H9 (cell line): ENCODE results near the gene GAPDH. TPM values are rescaled to one million over a fixed set of nuclear protein-coding genes. Genes with fewer than 3 reads are reported as not detected.

Source experiments
- DNase-seq: peaks from one replicate; pipeline ENCODE4 v3.0.0-alpha.2; 2017
- H2AFZ ChIP-seq: one replicate; pipeline ENCODE4 v1.6.1; 2013; ENCODE audit warnings: mild to moderate bottlenecking, low read length, control low read depth, moderate library complexity
- H2AK5ac ChIP-seq: 2 replicates; pipeline ENCODE4 v1.6.1; 2013; ENCODE audit warnings: low read length, control low read depth, mixed read lengths; ENCODE audit not compliant: insufficient read length
- H2BK120ac ChIP-seq: one replicate; pipeline ENCODE4 v1.6.1; 2013; ENCODE audit warnings: low read depth, mild to moderate bottlenecking, low read length, control low read depth, inconsistent platforms; ENCODE audit not compliant: poor library complexity, severe bottlenecking
- H2BK12ac ChIP-seq: 2 replicates; pipeline ENCODE4 v1.6.1; 2013; ENCODE audit warnings: low read length, control low read depth, mixed read lengths, low read depth; ENCODE audit not compliant: insufficient read length
- H2BK15ac ChIP-seq: 2 replicates; pipeline ENCODE4 v1.6.1; 2013; ENCODE audit warnings: low read depth, low read length, control low read depth
- H2BK20ac ChIP-seq: one replicate; pipeline ENCODE4 v1.6.1; 2013; ENCODE audit warnings: low read depth, mild to moderate bottlenecking, low read length, control low read depth, inconsistent platforms; ENCODE audit not compliant: poor library complexity, severe bottlenecking
- H2BK5ac ChIP-seq: 2 replicates; pipeline ENCODE4 v1.6.1; 2013; ENCODE audit warnings: low read length, control low read depth, mixed read lengths; ENCODE audit not compliant: insufficient read length
- H3K14ac ChIP-seq: 2 replicates; pipeline ENCODE4 v1.6.1; 2013; ENCODE audit warnings: low read length, control low read depth; ENCODE audit not compliant: insufficient read depth
- H3K18ac ChIP-seq: 2 replicates; pipeline ENCODE4 v1.6.1; 2013; ENCODE audit warnings: low read depth, mild to moderate bottlenecking, mixed read lengths, low read length, control low read depth; ENCODE audit not compliant: insufficient read length
- H3K23ac ChIP-seq: 2 replicates; pipeline ENCODE4 v1.6.1; 2013; ENCODE audit warnings: low read length, control low read depth, mixed read lengths, low read depth; ENCODE audit not compliant: insufficient read length
- H3K23me2 ChIP-seq: 2 replicates; pipeline ENCODE4 v1.6.1; 2013; ENCODE audit warnings: low read depth, mild to moderate bottlenecking, mixed read lengths, low read length, control low read depth; ENCODE audit not compliant: insufficient read length, poor library complexity, severe bottlenecking
- H3K27ac ChIP-seq: 2 replicates; pipeline ENCODE4 v1.5.1; 2013; ENCODE audit warnings: low read length, control low read depth, mixed read lengths, low read depth; ENCODE audit not compliant: insufficient read length
- H3K27me3 ChIP-seq: 2 replicates; pipeline ENCODE4 v1.6.1; 2013; ENCODE audit warnings: low read length, control low read depth, inconsistent platforms; ENCODE audit not compliant: insufficient read depth
- H3K4ac ChIP-seq: 2 replicates; pipeline ENCODE4 v1.6.1; 2013; ENCODE audit warnings: low read depth, mild to moderate bottlenecking, control low read depth, inconsistent platforms, low read length, moderate library complexity
- H3K4me1 ChIP-seq: 2 replicates; pipeline ENCODE4 v1.6.1; 2013; ENCODE audit warnings: low read length, control low read depth, inconsistent platforms; ENCODE audit not compliant: insufficient read depth
- H3K4me2 ChIP-seq: 2 replicates; pipeline ENCODE4 v1.6.1; 2013; ENCODE audit warnings: low read length, control low read depth, mixed read lengths; ENCODE audit not compliant: insufficient read length, insufficient read depth
- H3K56ac ChIP-seq: 2 replicates; pipeline ENCODE4 v1.6.1; 2013; ENCODE audit warnings: low read depth, mild to moderate bottlenecking, mixed read lengths, low read length, control low read depth; ENCODE audit not compliant: insufficient read length
- H3K79me1 ChIP-seq: 2 replicates; pipeline ENCODE4 v1.6.1; 2013; ENCODE audit warnings: low read depth, mild to moderate bottlenecking, moderate library complexity, low read length, control low read depth, inconsistent platforms; ENCODE audit not compliant: insufficient read depth, poor library complexity, severe bottlenecking
- H3K79me2 ChIP-seq: 2 replicates; pipeline ENCODE4 v1.6.1; 2013; ENCODE audit warnings: low read length, control low read depth, inconsistent platforms; ENCODE audit not compliant: insufficient read depth
- H3K9ac ChIP-seq: 2 replicates; pipeline ENCODE4 v1.6.1; 2013; ENCODE audit warnings: low read length, control low read depth, mixed read lengths; ENCODE audit not compliant: insufficient read length; ENCODE audit errors: extremely low read depth
- H3K9me3 ChIP-seq: one replicate; pipeline ENCODE4 v1.6.1; 2013; ENCODE audit warnings: low read depth, low read length, inconsistent platforms; ENCODE audit not compliant: control insufficient read depth
- H3T11ph ChIP-seq: one replicate; pipeline ENCODE4 v1.6.1; 2013; ENCODE audit warnings: mild to moderate bottlenecking, low read length, control low read depth, inconsistent platforms
- H4K20me1 ChIP-seq: one replicate; pipeline ENCODE4 v1.6.1; 2013; ENCODE audit not compliant: control insufficient read depth, insufficient read length, insufficient read depth
- H4K5ac ChIP-seq: 2 replicates; pipeline ENCODE4 v1.6.1; 2013; ENCODE audit warnings: low read depth, mild to moderate bottlenecking, mixed read lengths, low read length, control low read depth; ENCODE audit not compliant: insufficient read length
- H4K8ac ChIP-seq: replicated peaks from 2 replicates; pipeline ENCODE4 v1.6.1; 2013; ENCODE audit warnings: low read length, control low read depth, mixed read lengths, low read depth; ENCODE audit not compliant: insufficient read length
- H4K91ac ChIP-seq: 2 replicates; pipeline ENCODE4 v1.6.1; 2013; ENCODE audit warnings: low read depth, mild to moderate bottlenecking, moderate library complexity, mixed read lengths, low read length, control low read depth; ENCODE audit not compliant: insufficient read length
- H3K27ac Mint-ChIP-seq, 3 experiments: 2 replicates in 2 of 3; 3 replicates in 1 of 3; pipeline ENCODE4 v1.8.0; 2020 to 2021; ENCODE audit warnings: mixed read lengths in 3 of 3, mild to moderate bottlenecking in 1 of 3, moderate library complexity in 1 of 3
- H3K27me3 Mint-ChIP-seq: 2 replicates; pipeline ENCODE4 v1.8.0; 2021; ENCODE audit warnings: low read depth, mild to moderate bottlenecking, moderate library complexity, mixed read lengths
- H3K36me3 Mint-ChIP-seq, 3 experiments: 2 replicates in 2 of 3; 3 replicates in 1 of 3; pipeline ENCODE4 v1.8.0; 2020 to 2021; ENCODE audit warnings: low read depth in 3 of 3, mixed read lengths in 3 of 3; ENCODE audit not compliant: insufficient read depth in 1 of 3
- H3K4me1 Mint-ChIP-seq, 2 experiments: 2 replicates each; pipeline ENCODE4 v1.8.0; 2020; ENCODE audit warnings: mixed read lengths in 2 of 2
- H3K4me3 Mint-ChIP-seq, 2 experiments: 2 replicates in 1 of 2; 3 replicates in 1 of 2; pipeline ENCODE4 v1.8.0; 2020 to 2021; ENCODE audit warnings: mild to moderate bottlenecking in 2 of 2, mixed read lengths in 2 of 2, moderate library complexity in 1 of 2
- H3K9me3 Mint-ChIP-seq, 2 experiments: 2 replicates in 1 of 2; 3 replicates in 1 of 2; pipeline ENCODE4 v1.8.0; 2020; ENCODE audit warnings: mild to moderate bottlenecking in 2 of 2, mixed read lengths in 2 of 2, moderate library complexity in 1 of 2
- WGBS: extraction: QIAGEN DNeasy Blood & Tissue Kit; methylation state at CpG from one replicate; pipeline ENCODE4 v1.1.7; 2013; ENCODE audit warnings: missing lambda C conversion rate, low lambda C conversion rate, mixed read lengths; ENCODE audit not compliant: insufficient read length; ENCODE audit errors: extremely low coverage; 5-methylcytosine and 5-hydroxymethylcytosine counted together
- total RNA-seq: library from RNA; stranded (reverse); gene quantifications from 2 replicates; pipeline ENCODE4 v1.2.1, GENCODE V29; 2021
- TF ChIP-seq, protein P1 (sequence below): fragments of 200-600 bp; sonication (generic); conservative IDR thresholded peaks from 3 replicates; pipeline ENCODE4 v1.8.0; 2021; ENCODE audit warnings: antibody characterized with exemption, mild to moderate bottlenecking

GAPDH gene
- total RNA-seq, 1 experiment from 2014 or later, result 4,581 TPM

DNA sequence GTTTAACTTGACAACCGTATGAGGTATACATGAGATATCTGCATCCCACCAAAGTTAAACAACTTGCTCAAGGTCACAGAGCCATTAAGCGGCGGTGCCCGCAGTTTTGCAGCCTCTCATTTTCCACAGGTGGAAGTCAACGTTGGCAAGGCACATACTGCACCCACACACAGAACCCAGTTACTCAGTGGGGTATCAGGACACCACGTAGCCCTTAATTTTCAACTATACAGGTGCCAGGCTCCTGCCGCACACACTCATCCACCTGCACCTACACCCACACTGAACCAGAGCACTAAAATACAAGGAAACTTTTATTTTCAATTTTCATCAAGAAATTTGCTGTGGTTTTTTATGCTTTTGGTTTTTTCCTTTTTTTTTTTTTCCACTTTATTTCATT lies 35.5 kb downstream of the GAPDH start:
- peak overlapping the region in 1 of 2 experiments; percentile 100; a peak in 4 of 5 replicates for H3K4me3 Mint-ChIP-seq
- no peak overlapping the region for H3K4ac ChIP-seq
- H2AFZ ChIP-seq, result no peak overlapping the region
- no peak overlapping the region for H3K9ac ChIP-seq
- peaks cover 8% of the 10 kb centered on the region for H3K23me2 ChIP-seq
- H3K36me3 Mint-ChIP-seq, result peaks cover 57 to 90% (median 71%) of the 10 kb centered on the region in 3 experiments
- TF ChIP-seq, protein P1, sequence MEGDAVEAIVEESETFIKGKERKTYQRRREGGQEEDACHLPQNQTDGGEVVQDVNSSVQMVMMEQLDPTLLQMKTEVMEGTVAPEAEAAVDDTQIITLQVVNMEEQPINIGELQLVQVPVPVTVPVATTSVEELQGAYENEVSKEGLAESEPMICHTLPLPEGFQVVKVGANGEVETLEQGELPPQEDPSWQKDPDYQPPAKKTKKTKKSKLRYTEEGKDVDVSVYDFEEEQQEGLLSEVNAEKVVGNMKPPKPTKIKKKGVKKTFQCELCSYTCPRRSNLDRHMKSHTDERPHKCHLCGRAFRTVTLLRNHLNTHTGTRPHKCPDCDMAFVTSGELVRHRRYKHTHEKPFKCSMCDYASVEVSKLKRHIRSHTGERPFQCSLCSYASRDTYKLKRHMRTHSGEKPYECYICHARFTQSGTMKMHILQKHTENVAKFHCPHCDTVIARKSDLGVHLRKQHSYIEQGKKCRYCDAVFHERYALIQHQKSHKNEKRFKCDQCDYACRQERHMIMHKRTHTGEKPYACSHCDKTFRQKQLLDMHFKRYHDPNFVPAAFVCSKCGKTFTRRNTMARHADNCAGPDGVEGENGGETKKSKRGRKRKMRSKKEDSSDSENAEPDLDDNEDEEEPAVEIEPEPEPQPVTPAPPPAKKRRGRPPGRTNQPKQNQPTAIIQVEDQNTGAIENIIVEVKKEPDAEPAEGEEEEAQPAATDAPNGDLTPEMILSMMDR, result no peak
- H3K9me3 ChIP-seq, result no peaks in the 10 kb centered on the region
- no peak overlapping the region for H3T11ph ChIP-seq
- no peak overlapping the region for H2AK5ac ChIP-seq
- H3K4me1 ChIP-seq, result peaks cover 2% of the 10 kb centered on the region; the same call in 1 of the 2 replicates
- H3K79me2 ChIP-seq, result peaks cover 7% of the 10 kb centered on the region; the same call in 1 of the 2 replicates
- H3K27ac Mint-ChIP-seq, result peak overlapping the region in 1 of 3 experiments; percentile 51; a peak in 2 of 7 replicates
- H3K4me2 ChIP-seq, result no peak overlapping the region
- H3K14ac ChIP-seq, result no peak overlapping the region
- WGBS, result no CpG with 5 or more reads among the region's 7 CpGs
- H2BK15ac ChIP-seq, result no peak overlapping the region
- H2BK120ac ChIP-seq, result no peak overlapping the region
- H3K23ac ChIP-seq, result no peak overlapping the region
- H4K20me1 ChIP-seq, result no peaks in the 10 kb centered on the region
- H4K5ac ChIP-seq, result no peak overlapping the region
- H2BK5ac ChIP-seq, result no peak overlapping the region
- H3K27ac ChIP-seq, result no peak overlapping the region
- no peak overlapping the region for H2BK20ac ChIP-seq
- H3K56ac ChIP-seq, result no peak overlapping the region
- H4K91ac ChIP-seq, result no peak overlapping the region
- H3K27me3 ChIP-seq, result no peaks in the 10 kb centered on the region
- H3K18ac ChIP-seq, result no peak overlapping the region
- H3K4me1 Mint-ChIP-seq, result peaks cover 13 to 17% of the 10 kb centered on the region in 2 experiments
- DNase-seq, result no peak
- H4K8ac ChIP-seq, result no peak overlapping the region
- H3K9me3 Mint-ChIP-seq, result no peaks in the 10 kb centered on the region
- H2BK12ac ChIP-seq, result no peak overlapping the region
- peaks cover 3% of the 10 kb centered on the region for H3K79me1 ChIP-seq
- H3K27me3 Mint-ChIP-seq, result peaks cover 1% of the 10 kb centered on the region; the same call in 1 of the 2 replicates
